ENCODE data around the gene WDR89. TPM values are rescaled to one million over a fixed set of nuclear protein-coding genes. Genes with fewer than 3 reads are reported as not detected.

The WDR89 gene
- total RNA-seq, 2 donors from 2014 or later = 18.1 to 23.5 TPM

DNA sequence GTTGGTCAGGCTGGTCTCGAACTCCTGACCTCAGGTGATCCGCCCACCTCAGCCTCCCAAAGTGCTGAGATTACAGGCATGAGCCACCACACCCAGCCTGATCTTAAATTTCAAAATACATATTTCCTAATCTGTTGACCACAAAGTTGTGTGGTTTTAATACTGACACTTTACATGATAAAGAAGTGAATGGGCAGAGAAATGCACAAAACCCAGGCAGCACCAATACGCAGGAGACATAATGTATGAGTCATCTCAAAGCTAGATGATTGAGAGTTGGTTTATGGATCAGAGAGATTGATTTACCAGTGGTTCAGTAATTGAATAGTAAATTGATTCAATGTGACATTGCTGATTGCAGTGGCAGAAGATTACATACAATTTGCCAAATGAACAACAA lies 79.3 kb downstream of the WDR89 start:
- H3K27ac Mint-ChIP-seq = no peak overlapping the region
- H3K36me3 Mint-ChIP-seq (ENCODE audit: insufficient read depth in 2 of 2) = no peaks in the 10 kb centered on the region
- no peaks in the 10 kb centered on the region for H3K9me3 Mint-ChIP-seq
- no peaks in the 10 kb centered on the region for H3K27me3 Mint-ChIP-seq (ENCODE audit: low read depth)
- no peak for DNase-seq
- no peak overlapping the region for H3K4me3 Mint-ChIP-seq
- no peaks in the 10 kb centered on the region for H3K4me1 Mint-ChIP-seq (ENCODE audit: low read depth)
- no peak for ATAC-seq (replicated peaks in 1 of 2)

- Mint-ChIP-seq H3K27me3 (ENCODE audit: low read depth) (no peaks in the 10 kb centered on the region), H3K27ac (no peak overlapping the region), H3K4me3 (no peak overlapping the region), H3K9me3 (no peaks in the 10 kb centered on the region), H3K4me1 (ENCODE audit: low read depth) (peaks cover 13% of the 10 kb centered on the region), H3K36me3 (ENCODE audit: insufficient read depth in 2 of 2) (no peaks in the 10 kb centered on the region)
- peak; percentile 54 to 81 for ATAC-seq (replicated peaks in 1 of 2)
- peak in 1 of 2 donors; percentile 2 for DNase-seq
These were observed 86.1 kb downstream of the WDR89 start for GRCh38 chr14:63555572-63555971.

- DNase-seq (no peak), ATAC-seq (replicated peaks in 1 of 2) (peak in 1 of 2 donors; percentile 57)
- H3K27me3 Mint-ChIP-seq (ENCODE audit: low read depth) = no peaks in the 10 kb centered on the region
- no peaks in the 10 kb centered on the region for H3K36me3 Mint-ChIP-seq (ENCODE audit: insufficient read depth in 2 of 2)
- no peaks in the 10 kb centered on the region for H3K9me3 Mint-ChIP-seq
- no peak overlapping the region for H3K27ac Mint-ChIP-seq
- H3K4me1 Mint-ChIP-seq (ENCODE audit: low read depth) = peaks cover 13% of the 10 kb centered on the region
- H3K4me3 Mint-ChIP-seq = no peak overlapping the region
These were observed 90.3 kb downstream of the WDR89 start for GRCh38 chr14:63551332-63551731.

DNA sequence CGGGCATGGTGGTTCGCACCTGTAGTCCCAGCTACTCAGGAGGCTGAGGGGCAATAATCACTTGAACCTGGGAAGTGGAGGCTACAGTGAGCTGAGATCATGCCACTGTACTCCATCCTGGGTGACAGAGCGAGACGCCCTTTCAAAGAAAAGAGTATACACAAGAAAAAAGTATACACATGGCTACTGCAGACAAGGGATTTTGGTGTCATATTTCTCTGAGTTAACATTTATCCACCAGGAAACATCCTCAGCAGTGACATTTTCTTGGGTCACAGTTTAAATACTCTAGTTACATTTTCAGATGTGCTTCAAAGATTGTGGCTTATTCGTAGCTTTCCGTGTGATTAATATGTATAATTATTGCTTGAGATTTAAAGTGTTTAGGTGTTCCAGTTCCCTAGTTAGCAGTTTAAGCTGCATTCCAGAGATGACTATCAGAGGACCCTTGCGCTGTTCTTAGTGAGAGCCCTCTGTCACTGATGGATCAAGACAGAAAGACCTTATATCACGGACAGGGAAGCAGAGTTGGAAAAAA lies 93.8 kb downstream of the WDR89 start:
- Mint-ChIP-seq H3K4me1 (ENCODE audit: low read depth) (peaks cover 18% of the 10 kb centered on the region), H3K9me3 (no peaks in the 10 kb centered on the region), H3K27ac (no peak overlapping the region), H3K36me3 (ENCODE audit: insufficient read depth in 2 of 2) (peaks cover 0 to 2% of the 10 kb centered on the region in 2 donors), H3K27me3 (ENCODE audit: low read depth) (no peaks in the 10 kb centered on the region), H3K4me3 (no peak overlapping the region)
- DNase-seq (no peak), ATAC-seq (replicated peaks in 1 of 2) (no peak)

Other genes with a start within 250 kb of the WDR89 start
- 10 to 100 TPM; 40.6 to 44.9 TPM for gene PPP2R5E, start 98.5 kb downstream of the WDR89 start, total RNA-seq
- 10 to 100 TPM; 12.1 to 13.1 TPM for gene SGPP1, start 86.2 kb upstream of the WDR89 start, total RNA-seq
- gene SYNE2, start 211.1 kb upstream of the WDR89 start, total RNA-seq = 10 to 100 TPM; 32.3 to 48.8 TPM